HG02759 (cell line): ENCODE data around the gene CCDC73.
"Not testable (repeated sequence)": the region's sequence is repeated elsewhere in the genome, so short reads cannot be mapped to it uniquely, and the experiment has no call there.

Experiments used
- ATAC-seq: cut with Tn5 transposase; IDR thresholded peaks from one replicate; pipeline ENCODE4 v1.9.1; 2021; ENCODE audit warnings: mild to moderate bottlenecking, moderate library complexity; ENCODE audit not compliant: unreplicated experiment

CCDC73 gene

DNA sequence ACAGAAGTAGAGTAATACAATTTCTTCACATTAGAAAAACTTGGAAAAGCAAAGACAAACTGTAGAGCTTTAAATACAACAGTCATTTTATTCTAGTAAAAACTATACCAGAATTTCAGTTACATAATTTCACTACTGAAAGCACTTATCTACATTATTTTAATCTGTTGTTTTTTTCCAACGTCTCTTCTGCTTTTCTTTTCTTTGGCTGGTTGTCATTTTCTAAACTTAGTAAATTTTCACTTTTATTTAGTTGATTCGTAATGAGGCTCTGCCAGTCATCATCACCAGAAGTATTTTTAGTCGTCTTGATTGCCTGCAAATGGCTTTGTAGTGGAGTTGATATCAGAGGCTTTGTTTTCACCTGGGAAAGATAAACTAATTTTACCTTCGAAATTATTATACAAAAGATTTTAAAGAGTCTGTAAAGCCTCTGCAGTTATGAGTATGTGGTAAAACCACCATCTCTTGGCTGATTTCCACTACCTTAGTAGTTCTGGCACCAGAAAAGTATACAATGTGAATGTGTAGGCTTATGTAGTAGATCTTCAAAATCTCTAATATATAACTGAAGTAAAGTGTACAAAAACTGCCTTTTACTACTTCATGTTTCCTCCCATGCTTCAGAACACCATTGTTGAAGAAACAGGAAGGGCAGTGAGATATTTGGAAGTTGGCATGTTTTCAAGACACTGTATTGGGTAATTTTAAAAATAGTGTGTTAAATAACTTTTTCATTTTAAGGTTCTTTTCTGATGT lies 191.6 kb downstream of the CCDC73 start:
- no peak for ATAC-seq

DNA sequence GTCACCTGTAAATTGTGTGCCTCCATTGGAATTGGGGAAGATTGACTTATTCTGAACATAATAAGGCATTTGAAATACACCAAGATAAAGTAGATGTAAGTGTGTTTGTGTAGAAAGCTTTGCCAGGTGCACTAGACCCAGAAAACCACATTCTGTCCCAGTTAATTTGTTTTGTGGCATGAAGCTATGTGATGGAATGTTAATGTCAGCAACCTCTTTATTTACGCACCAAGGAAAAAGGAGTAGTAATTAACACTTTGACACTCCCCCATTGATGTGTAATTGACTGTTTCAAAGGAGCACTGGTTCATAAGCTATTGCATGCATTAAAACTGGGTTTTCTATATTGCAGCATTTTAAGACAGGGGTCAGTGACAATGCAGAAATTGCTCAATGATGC lies 196.5 kb downstream of the CCDC73 start:
- no peak for ATAC-seq

GRCh38 chr11:32596114-32596513 lies 198.3 kb downstream of the CCDC73 start:
- not testable (repeated sequence) for ATAC-seq

- ATAC-seq = no peak
Measured at GRCh38 chr11:32594272-32594671, 200.2 kb downstream of the CCDC73 start.

DNA sequence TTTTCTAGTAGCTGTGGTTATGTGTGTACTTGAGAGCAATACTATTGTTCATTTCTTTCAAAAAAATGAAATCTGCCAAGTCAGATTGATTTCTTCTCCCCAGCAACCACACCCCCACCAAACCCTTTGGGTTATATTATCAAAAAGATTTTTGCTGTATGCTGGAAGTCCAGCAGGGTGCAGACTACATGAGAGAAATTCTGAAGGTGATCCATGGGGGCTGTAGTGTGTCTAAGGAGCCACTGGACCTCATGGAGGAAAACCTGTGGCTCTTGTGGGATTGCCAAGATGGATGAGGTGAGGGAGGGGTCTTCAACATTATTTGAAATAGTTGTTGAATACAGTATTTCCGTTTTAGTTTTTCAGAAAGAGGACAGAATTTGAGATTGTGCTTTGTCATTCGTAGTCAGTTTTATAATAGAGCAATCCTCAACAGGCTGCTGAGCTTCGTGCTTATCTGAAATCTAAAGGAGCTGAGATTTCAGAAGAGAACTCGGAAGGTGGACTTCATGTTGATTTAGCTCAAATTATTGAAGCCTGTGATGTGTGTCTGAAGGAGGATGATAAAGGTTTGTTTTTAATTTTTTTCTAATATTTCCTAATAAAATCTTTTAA lies 207.8 kb downstream of the CCDC73 start:
- no peak for ATAC-seq

GRCh38 chr11:32584921-32585320 lies 209.5 kb downstream of the CCDC73 start:
- no peak for ATAC-seq

GRCh38 chr11:32583459-32584271 lies 210.8 kb downstream of the CCDC73 start, which contains the start of gene EIF3M:
EIF3M (plus strand) TSS chr11:32583831; CDS start chr11:32583888, 57 bp downstream.
- peak; percentile 98 for ATAC-seq

DNA sequence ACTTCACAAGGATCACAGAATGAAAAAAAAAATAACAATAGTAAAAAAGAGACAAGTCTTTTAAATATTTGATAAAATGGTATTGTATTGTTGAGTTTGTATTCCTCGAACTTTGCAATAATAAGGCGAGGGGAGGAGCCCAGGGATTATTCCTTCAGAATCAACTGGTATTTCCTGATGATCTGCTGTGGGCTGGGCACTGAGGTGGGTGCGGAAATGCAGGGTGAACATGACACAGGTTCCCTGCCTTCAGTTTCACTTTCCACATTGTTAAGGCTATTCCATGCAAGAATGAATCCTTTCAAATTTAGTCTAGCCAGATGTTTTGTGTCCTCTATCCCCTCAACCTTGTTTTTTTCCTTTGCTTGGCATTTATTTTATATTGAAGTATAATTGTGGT lies 212.9 kb downstream of the CCDC73 start:
- ATAC-seq = no peak

- no peak for ATAC-seq
Measured at GRCh38 chr11:32580967-32581366, 213.5 kb downstream of the CCDC73 start.

GRCh38 chr11:32576456-32576855 lies 218.0 kb downstream of the CCDC73 start:
- ATAC-seq = no peak

DNA sequence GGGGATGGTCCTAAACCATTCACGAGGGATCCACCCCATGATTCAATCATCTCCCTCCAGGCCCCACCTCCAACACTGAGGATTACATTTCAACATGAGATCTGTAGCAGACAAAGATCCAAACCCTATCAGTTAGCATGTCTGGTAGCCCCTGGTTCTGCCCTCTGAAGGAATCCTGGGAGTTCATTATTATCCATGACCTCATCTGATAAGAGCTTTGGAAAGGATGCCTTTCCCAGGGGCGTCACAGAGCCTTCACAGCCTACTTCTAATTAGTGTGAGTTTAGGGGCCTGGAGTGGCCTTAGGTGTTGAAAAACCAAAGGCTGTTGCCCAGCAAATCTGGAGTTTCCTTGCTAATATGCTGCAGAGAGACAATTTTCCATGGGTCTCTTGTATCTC lies 219.4 kb downstream of the CCDC73 start:
- ATAC-seq = no peak

DNA sequence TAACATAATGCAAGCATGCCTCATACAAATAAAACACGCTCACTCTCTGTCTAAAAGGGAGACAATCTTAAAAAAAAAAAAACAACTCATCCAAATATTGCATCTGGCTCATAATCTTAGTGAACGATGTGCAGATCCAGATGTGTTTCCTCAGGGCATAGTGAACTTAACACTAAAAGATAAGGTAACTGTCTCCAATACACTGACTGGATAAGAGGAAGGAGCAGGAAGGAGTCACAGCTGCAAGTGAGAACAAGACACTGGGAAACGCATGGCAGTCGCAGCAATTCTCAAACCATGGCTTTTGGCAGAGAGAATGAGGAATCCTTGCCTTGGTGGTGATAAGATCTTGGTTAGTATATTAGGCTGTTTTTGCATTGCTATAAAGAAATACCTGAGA lies 220.0 kb downstream of the CCDC73 start:
- ATAC-seq = no peak

GRCh38 chr11:32573228-32573627 lies 221.2 kb downstream of the CCDC73 start:
- ATAC-seq = no peak

DNA sequence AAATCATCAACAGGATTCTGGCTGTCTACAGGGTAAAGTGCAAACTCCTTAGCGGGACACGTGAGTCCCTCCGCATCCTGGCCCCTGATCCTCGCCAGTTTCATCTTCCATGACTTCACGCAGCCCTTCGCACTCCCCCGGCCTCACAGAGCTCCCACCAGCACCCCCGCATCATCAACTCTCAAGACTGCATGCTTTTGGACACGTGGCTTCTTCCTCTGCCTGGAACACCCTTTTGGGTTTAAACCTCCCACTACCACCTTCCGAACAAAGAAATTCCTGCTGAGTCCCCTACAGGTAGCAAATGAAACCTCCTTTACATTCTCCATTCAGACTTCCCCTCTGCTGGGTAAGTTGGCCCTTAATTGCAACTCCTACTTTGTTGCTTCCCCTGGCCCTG lies 223.4 kb downstream of the CCDC73 start:
- no peak for ATAC-seq

DNA sequence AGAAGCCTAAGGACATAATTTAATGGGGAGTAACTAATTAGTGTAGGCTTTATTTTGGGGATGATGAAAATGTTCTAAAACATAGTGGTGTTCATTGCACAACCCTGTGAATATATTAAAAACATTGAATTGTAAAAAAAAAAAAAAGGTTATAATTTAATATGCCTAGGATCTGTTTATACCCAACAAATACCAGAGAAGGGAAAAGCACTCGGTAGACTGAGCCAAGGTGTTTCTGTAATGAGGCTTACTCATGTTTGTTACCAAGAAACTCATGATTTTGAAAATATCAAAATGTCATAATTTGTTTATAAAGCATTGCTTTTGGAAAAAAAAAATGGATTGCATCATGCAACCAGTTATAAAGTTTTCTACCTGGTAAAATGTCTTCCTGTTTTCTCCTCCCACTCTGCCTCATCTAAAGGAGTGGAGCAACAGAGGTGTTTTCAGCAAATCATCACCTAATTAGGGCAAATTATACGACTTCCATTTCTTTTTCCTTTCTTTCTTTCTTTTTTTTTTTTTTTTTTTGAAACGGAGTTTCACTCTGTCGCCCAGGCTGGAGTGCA lies 225.1 kb downstream of the CCDC73 start:
- ATAC-seq = no peak

DNA sequence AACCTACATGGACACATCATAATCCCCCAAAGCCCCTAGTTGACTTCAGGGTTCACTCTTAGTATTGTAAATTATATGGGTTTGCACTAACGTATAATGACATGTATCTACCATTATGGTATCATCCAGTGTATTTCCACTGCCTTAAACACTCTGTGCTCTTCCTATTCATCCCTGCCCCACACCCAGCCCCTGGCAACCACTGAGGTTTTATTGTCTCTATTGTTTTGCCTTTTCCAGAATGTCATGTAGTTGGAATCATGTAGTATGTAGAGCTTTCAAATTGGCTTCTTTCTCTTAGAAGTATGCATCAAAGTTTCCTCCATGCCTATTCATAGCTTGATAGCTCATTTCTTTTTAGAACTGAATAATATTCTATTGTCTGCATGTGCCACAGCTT lies 227.3 kb downstream of the CCDC73 start:
- ATAC-seq = no peak

DNA sequence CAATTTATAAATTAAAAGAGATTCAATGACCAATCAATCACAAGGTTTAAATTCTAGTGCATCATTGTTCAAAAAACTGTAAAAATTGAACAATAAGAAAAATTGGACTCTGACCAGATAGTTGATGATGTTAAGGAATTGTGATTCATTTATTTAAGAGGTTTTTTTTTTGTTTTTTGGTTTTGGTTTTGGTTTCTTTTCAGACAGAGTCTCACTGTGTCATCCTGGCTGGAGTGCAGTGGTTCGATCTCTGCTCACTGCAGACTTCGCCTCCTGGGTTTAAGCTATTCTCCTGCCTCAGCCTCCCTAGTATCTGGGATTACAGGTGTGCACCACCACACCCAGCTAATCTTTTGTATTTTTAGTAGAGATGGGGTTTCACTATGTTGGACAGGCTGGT lies 227.9 kb downstream of the CCDC73 start:
- no peak for ATAC-seq

- ATAC-seq = no peak
Measured at GRCh38 chr11:32563600-32563959, 230.9 kb downstream of the CCDC73 start.

DNA sequence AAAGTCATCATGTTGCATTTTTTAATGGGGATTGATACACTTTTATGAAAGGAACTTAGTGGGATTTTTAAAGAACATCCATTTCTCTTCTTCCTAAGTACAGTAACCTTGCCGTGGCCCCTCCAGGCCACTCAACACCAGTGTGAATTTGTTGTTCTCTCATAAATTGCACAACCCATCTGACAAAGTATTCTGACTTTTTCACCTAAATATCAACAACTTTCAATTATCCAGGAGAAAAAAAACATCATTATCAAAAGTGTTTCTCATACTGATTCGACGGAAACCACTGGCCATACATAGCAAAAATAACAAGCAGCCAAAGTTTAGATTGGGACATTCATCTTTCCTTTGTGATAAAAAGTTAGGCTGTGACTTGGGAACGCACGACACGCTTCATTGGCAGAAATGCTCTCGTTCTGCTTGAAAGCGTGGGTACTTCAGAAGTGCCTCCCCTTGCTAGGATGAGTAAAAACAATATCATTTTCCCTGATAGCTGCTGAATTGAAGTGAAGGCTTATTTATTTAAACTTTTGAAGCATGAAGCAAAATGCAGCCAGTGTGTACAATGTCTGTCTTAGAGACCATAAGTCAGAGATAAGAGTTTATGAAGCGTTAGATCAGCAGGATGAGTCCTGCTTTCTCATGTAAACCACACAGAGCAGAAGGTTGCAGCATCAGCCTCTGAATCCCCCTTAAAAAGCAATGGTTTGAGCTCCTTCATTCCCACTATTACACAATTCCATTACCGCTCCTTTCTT lies 231.4 kb downstream of the CCDC73 start:
- ATAC-seq = no peak

- ATAC-seq = no peak
Measured at GRCh38 chr11:32561835-32562234, 232.6 kb downstream of the CCDC73 start.

- ATAC-seq = no peak
Measured at GRCh38 chr11:32555895-32556294, 238.6 kb downstream of the CCDC73 start.
